Pons (tissue), 1 donor: ENCODE results near the gene PXYLP1.

ENCODE experiments used
- DNase-seq: peaks from one replicate; pipeline ENCODE4 v3.0.0-alpha.2; 2016; ENCODE audit warnings: low spot score

The PXYLP1 gene

GRCh38 chr3:141328286-141329166 lies 96.9 kb downstream of the PXYLP1 start:
- DNase-seq = no peak

- DNase-seq = no peak
These were observed 98.6 kb downstream of the PXYLP1 start for GRCh38 chr3:141330235-141330634.

- no peak for DNase-seq
These were observed 99.2 kb downstream of the PXYLP1 start for GRCh38 chr3:141330718-141331376.

GRCh38 chr3:141331377-141332318 lies 100.0 kb downstream of the PXYLP1 start:
- DNase-seq = peak; percentile 15

DNA sequence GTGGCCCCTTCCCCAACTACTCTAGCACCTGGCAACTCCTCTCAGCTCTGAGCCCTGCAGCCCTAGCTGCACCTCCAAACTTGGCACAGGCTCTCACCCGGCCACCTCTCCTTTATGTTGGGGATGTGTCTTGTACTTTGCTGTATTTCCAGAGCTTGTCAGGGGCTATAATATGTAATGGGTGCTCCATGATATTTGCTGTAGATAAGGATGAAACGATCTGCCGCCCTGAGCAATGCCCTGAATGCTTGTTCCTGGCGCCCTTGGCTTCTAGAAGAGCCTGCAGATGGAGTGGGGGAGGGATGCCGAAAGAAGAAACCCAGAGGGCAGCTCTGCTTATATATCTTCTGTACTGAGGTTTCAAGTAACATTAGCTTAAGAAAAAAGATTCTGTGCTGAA lies 100.8 kb downstream of the PXYLP1 start:
- DNase-seq = no peak

DNA sequence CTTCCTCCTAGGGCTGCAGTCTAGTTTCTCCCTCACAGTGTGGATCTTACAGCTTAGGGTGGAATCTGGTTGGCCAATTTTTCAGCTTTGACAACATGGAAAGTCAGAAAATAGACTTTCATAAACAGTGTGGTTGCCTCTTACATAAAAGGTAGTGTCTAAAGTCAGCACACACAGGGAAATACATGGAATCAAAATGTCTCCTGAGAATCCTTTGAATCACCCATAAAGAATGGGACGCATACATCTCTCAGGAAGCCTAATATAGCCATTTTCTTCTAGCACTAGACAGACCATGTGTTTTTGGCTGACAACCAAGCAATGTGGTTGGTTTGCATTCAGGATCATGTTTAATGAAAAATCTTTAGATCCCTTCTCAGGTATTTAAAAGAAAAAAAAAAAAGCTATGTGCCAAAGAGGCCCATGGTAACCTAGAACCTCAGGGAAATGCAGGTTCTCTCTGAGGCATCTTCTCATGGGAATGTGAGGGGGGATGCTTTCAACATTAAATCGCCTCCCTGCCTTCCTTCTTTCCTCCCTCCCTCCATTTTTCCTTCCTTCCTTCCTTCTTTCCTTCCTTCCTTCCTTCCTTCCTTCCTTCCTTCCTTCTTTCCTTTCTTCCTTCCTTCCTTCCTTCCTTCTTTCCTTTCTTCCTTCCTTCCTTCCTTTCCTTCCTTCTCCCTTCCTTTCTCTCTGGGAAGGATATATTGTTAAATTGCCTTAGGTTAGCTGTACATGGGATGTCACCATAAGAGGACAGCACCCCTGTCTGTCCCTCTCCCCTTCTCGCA lies 102.4 kb downstream of the PXYLP1 start:
- DNase-seq = no peak

DNA sequence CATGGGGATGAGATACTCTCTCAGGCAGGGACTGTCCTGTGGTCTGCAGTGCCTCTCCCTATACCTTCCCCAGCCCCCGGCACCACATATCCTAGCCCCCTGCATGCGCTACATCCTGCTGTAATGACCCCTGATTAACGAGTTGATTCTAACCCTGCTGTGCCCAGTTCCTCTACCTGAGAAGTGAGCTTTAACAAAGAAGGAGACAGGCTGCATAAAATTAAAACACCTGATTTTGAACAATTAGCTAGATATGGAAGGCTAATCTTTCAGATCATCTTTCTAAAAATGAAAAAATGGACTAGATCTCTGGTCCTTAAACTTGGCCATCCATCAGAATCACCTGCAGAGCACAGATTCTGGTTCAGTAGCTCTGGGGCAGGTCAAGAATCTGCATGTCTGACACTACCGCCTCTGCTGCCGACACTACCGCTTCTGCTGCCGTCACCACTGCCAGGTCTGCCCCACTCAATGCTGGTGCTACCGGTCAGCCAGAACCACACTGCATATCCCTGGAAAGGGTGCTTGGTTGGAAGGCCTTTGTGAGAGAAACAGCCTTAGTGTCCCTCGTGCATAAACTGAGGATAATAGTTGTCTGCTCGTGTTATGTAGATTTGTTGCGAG lies 103.1 kb downstream of the PXYLP1 start:
- no peak for DNase-seq

- no peak for DNase-seq
These were observed 104.0 kb downstream of the PXYLP1 start for GRCh38 chr3:141335531-141336061.

DNA sequence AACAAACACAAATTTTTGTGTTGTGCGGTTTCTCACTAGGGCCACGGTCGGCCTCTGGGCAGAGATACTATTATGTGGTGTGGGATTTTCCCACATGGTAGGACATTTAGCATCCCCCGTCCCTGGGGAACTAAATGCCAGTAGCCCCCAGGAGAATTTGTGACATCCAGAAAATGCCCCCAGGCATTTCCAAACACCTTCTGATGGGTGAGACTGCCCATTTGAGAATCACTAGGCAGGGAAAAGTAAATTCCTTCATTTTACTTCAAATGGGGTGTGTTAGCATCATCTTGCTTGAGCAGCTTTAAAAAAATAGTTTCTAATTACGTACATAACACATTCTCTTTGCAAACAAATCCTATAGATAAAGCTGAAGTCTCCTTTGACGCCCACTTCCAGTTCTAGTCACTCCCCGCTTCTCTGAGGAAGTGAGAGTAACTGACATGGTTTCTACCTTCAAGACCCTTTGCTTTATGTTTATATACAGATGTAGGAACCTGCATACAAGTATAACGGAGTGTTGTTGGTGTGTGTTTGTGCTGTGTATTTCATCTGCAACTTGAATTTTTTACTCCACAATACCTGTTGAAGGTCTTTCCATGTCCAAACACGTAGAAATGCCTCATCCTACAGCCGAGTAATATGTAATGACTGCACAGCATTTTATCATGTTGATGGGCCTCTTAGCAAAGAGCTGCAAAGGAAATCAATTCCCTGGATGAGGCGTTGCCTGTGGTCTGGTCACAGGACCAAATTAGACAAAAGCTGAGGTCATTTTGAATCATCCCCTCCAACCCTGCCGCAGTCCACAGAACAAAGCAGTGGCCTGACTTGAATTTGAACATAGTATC lies 105.3 kb downstream of the PXYLP1 start:
- peak; percentile 11 for DNase-seq

- DNase-seq = no peak
These were observed 105.9 kb downstream of the PXYLP1 start for GRCh38 chr3:141337523-141337854.

DNA sequence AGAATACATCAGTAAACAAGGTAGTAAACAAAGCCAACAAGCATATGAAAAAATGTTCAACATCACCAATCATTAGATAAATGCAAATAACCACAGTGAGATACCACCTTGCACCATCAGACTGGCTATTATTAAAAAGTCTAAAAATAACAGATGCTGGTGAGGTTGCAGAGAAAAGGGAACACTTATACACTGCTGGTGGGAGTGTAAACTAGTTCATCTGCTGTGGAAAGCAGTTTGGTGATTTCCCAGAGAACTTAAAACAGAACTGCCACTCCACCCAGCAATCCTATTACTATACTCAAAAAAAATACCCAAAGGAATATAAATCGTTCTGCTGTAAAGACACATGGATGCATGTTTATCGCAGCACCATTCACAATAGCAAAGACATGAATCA lies 106.4 kb downstream of the PXYLP1 start:
- DNase-seq = no peak

DNA sequence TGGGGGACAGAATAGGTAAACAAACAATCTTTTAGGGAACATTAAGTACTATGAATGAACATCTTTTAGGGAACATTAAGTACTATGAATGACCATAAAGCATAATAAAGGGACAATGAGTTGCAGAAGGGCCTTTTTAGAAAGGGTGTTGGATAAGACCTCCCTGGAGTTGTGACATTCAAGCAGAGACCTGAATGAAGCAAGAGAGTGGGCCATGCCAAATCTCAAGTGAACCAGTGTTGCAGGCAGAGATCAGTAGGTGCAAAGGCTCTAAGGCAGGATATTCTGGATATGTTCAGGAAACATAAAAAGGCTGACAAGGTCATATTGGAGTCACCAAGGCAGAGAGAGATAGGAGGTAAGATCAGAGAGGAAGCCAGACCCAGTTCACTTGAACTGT lies 107.3 kb downstream of the PXYLP1 start:
- no peak for DNase-seq

DNA sequence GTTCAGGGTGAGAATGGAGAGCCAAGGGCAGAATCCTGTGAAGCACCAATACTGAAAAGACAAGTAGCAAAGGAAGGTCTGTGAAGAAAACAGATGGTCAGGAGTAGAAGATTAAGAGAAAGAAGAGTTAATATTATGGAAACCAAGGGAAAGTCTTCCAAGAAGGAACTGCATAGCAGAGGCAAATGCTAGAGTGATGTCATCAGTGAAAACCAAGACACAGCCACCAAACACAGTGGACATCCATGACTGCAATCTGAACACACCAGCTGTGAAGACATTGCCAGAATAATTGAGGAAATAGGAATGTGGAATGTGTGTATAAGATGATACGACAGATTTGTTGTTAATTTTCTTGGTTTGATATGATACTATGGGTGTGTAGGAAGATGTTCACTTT lies 109.9 kb downstream of the PXYLP1 start:
- no peak for DNase-seq

DNA sequence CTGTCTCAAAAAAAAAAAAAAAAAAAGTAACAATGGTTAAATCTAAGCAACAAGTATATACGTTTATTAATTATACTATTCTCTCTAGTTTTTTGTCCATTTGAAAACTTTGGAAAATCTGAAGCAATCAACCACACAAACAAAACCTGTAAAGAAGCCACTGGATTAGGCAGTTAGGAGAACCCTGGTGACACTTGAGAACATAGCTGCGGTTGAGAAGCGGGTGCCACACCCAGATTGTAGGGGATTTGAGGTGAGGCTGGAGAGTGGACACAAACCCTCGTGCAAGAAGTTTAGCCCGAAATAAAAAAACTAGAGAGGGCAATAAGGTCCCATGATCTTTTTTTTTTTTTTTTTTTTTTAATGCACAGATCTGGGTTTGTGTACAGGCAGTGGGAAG lies 110.8 kb downstream of the PXYLP1 start:
- DNase-seq = no peak

- DNase-seq = no peak
These were observed 111.5 kb downstream of the PXYLP1 start for GRCh38 chr3:141343077-141343476.

DNA sequence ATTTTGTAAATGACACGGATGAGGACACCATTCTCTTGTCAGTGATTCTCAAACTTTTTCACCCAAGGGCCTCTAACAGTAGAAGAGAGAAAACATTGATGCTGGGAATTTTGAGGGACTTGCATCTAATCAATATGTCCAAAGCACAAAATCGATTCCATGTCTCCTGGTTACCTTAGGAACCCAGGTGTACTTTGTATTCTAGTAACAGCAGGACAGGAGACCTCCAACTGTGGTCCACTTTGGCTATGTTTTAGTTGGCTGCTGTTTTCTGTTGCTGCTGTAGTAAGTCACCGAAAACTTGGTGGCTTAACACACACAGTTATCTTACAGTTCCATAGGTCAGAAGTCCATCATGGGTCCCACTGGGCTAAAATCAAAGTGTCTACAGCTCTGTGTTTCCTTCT lies 112.2 kb downstream of the PXYLP1 start:
- no peak for DNase-seq
